ENCODE results near the gene EIF4A3.

GRCh38 chr17:80169107-80169506, 22.2 kb upstream of the EIF4A3 start:
- no peak for TF ChIP-seq POLR2AphosphoS5 (IDR thresholded peaks at IDR 0.05)
- TF ChIP-seq CTCF (IDR thresholded peaks at IDR 0.05): no peak

Measured in transverse colon (tissue), 4 donors.